Fibroblast of the aortic adventitia (primary cell): ENCODE data around the gene AGBL4. TPM values are rescaled to one million over a fixed set of nuclear protein-coding genes. Genes with fewer than 3 reads are reported as not detected.
A peak's percentile ranks its signal among the peaks of the same experiment; 100 is the strongest.

Experiments used
- DNase-seq: peaks from one replicate; pipeline ENCODE4 v3.0.0-alpha.2; 2010; ENCODE audit warnings: low read depth
- H3K4me3 ChIP-seq: 2 replicates; pipeline ENCODE4 v1.5.1; 2011; ENCODE audit warnings: low read depth, mild to moderate bottlenecking, control low read depth, low read length, moderate library complexity
- total RNA-seq: library from RNA; depleted of rRNA; stranded (reverse); fragments of >200 nt; gene quantifications from 2 replicates; pipeline ENCODE4 v1.2.3, GENCODE V29; 2012; ENCODE audit warnings: low replicate concordance
- TF ChIP-seq, protein P1 (sequence below): IDR thresholded peaks from 2 replicates; pipeline ENCODE4 v1.5.1; 2011; ENCODE audit warnings: mild to moderate bottlenecking, low read length, control low read depth, inconsistent platforms; ENCODE audit not compliant: insufficient read depth

AGBL4 gene
- total RNA-seq, 1 donor: not detected

DNA sequence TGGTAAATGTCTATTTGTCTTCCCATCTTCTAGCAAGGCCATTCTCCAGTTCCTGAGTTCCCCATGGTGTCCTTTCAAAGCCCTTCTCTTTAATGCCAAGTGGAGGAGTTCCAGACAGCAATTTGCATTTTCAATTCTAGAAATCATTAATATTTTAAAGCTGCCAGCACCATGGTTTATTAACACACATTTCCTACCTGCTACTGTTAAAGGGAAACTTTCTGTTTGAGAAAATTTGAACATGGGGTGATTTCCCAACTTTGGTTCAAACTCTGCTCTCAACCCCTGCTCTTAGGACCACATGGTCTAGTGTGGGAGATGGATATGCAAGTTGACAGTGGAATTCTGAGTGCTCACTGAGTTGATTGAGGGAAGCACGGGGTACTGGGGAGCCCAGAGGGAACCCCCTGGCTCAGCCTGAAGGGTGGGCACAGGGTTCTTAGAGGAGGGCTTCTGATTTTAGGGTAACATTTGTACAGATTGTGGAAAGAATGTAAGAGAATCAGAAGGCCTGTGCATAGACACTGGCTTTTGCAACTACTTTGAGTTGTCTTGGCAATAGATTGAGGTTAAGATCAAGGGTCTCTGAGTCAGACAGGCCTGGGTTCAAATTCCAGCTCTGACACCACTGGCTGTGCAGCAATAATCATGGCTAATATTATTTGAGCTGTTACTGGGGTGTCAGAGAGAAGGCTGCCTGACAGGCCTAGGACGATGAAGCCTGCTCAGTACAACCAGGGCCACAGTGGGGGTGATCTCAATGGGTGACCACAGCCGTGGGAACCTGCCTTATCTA is 1344.8 kb downstream of the AGBL4 start:
- no peak for DNase-seq
- no peak overlapping the region for H3K4me3 ChIP-seq
- TF ChIP-seq, protein P1, sequence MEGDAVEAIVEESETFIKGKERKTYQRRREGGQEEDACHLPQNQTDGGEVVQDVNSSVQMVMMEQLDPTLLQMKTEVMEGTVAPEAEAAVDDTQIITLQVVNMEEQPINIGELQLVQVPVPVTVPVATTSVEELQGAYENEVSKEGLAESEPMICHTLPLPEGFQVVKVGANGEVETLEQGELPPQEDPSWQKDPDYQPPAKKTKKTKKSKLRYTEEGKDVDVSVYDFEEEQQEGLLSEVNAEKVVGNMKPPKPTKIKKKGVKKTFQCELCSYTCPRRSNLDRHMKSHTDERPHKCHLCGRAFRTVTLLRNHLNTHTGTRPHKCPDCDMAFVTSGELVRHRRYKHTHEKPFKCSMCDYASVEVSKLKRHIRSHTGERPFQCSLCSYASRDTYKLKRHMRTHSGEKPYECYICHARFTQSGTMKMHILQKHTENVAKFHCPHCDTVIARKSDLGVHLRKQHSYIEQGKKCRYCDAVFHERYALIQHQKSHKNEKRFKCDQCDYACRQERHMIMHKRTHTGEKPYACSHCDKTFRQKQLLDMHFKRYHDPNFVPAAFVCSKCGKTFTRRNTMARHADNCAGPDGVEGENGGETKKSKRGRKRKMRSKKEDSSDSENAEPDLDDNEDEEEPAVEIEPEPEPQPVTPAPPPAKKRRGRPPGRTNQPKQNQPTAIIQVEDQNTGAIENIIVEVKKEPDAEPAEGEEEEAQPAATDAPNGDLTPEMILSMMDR: no peak

DNA sequence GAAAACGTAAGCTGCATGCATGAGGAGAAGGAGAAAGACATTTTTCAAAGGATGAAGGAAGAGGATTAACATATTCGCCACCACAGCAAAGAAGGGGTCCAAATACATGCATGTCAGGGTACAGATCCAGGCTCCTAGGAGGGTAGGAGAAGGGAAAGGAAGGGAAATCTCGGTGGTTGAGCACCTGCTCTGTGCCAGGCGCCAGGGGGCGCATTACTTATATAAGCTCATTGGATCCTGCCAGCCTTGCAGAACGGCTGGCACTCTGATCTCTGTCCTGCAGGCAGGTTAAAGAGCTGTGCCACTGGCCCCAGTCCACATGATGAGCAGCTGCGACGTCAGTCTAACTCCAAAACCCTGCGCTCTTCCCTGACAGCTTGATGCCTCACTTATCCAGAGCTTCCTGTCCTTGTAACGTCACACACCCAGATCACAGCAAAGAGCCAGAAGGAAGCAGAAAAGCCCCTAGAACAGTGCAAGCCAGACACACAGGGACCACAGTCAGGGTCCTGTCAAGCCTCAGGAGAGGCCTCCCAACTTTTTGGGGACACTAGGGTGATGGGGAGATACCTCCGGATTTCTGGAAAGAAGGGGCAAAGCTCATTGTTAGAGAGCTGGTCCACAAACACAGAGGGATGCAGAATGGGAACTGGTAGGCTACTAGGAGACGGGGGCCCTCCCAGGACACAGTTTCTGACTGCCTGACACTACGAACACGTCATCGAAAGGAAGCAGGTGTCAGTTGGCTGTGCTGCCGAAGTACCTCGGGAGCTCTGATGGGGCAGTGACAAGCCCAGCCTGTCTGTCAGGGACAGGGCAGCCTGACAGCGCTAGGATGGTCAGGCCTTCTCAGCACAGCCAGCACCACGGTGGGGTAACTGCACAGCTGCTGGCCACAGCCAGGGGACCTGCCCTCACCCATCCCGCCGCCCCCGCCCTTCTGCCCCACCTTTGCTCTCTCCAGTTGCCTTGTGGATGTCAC is 1346.2 kb downstream of the AGBL4 start:
- H3K4me3 ChIP-seq: no peak overlapping the region
- TF ChIP-seq, protein P1: peak; percentile 58
- DNase-seq: peak; percentile 45

DNA sequence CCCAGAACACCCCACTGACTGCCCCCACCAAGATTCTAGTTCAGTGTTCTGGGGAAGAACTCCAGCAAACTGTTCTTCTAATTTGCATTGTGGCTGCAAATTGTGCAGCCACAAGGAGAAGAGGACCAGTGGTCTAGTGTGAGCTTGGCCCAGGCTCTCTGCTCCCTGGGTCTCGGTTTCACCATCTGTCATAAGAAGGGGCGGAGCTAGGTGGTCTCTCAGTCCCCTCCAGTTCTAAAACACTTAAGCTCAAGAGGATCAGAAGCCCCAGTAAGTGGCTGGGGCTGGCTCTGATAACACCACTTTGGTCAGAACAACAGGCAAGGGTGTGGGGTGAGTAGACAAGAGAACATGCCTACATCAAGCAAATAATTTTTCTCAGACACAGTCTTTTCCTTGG is 1346.9 kb downstream of the AGBL4 start:
- H3K4me3 ChIP-seq: no peak overlapping the region
- no peak for DNase-seq
- TF ChIP-seq, protein P1: no peak

DNA sequence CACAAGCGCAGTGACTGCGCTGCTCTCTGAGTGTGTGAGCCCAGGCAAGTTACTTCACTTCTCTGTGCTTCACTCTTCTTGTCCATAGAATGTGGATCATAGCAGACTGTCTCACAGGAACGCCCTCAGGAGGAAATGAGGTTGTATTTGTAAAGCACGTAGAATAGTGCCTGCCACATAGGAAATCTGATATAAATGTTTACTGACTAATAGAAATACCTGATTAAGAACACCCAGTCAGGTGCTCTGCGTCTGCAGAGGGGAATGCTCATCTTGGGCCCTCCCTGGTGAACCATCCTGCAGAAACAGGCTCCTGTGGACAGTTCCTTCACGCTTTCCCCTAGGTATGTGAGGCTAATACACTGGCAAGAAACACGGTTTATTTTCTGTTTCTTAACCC is 1347.4 kb downstream of the AGBL4 start:
- no peak overlapping the region for H3K4me3 ChIP-seq
- TF ChIP-seq, protein P1: no peak
- DNase-seq: no peak

DNA sequence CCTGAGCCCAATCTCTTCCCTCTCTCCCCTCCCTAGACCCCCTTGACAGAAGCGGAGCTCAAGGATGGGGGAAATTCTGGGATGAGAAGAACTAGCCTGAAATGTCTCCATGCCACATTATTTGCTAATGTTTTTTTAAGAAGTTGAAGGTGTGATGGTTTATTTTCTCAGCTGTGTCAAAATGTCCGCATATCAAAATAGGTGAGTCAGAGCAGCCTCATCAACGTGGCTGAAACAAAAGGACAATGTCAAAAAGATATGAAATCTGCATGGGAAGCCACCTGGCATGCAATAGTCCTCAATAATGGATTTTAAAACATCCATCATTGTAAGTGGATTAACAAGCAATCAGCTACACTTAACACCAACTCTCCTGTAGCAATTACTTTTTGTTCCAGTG is 1348.5 kb downstream of the AGBL4 start:
- no peak overlapping the region for H3K4me3 ChIP-seq
- no peak for DNase-seq
- TF ChIP-seq, protein P1: no peak

DNA sequence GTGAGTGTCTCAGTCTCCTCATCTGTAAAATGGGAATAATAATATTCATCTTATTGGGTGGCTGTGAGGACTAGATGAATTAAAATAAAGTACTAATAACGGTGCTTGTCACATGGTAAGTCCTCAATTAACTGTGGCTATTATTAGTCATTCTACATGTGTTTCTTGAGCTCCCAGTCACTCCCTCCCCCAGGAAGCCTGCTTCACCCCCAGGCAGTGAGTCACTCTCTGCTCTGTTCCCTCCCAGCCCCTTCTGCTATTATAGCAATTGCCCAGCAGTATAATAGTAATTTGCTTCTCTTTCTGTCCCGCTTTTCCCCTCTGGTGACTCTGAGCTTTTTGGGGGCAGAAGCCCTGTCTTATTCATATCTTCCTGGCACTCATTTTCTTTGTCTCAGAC is 1349.1 kb downstream of the AGBL4 start:
- TF ChIP-seq, protein P1: no peak
- peak; percentile 22 for DNase-seq

More for the DNA sequence above, 1349.1 kb downstream of the AGBL4 start:
- no peak overlapping the region for H3K4me3 ChIP-seq
